ENCODE data around the gene IL5.
A peak's percentile ranks its signal among the peaks of the same experiment; 100 is the strongest.

Gene IL5

GRCh38 chr5:132496631-132497487, 46.5 kb downstream of the IL5 start:
- Histone ChIP-seq H3K27me3 (ENCODE audit: control insufficient read depth, insufficient read depth, low read length) (no peaks in the 10 kb centered on the region), H3K9me3 (replicated peaks; ENCODE audit: low read length) (no peaks in the 10 kb centered on the region), H3K9ac (ENCODE audit: low read depth, low read length) (peak overlapping the region; percentile 79), H3K4me1 (ENCODE audit: control insufficient read depth, insufficient read depth, low read length) (peaks cover 31% of the 10 kb centered on the region), H3K4me2 (ENCODE audit: low read length) (peak overlapping the region; percentile 95), H3K4me3 (ENCODE audit: low read length) (peak overlapping the region; percentile 78), H3K36me3 (ENCODE audit: insufficient read depth, low read length) (no peaks in the 10 kb centered on the region)

DNA sequence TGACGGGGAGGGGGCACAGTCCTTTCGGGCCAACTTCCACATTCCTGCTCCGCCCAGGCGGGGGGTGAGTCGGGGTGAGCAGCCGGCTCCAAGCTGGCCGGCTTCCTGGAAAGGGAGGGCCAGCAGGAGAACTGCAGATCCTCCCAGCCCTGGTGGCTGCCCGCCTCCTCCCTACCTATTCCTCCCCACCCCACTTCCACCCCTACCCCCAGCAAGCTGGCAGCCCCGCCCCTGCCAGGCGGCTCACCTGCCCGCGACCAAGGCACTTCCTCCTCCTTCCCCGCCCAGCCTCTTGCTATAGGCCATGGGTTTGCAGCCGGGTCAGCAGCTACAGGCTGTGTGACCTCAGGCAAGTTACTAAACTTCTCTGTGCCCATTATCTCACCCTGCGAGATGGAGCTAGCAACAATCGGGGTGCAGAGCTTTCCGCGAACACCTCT, 47.1 kb downstream of the IL5 start:
- H3K4me1 ChIP-seq (ENCODE audit: control insufficient read depth, insufficient read depth, low read length) = peaks cover 33% of the 10 kb centered on the region
- H3K9ac ChIP-seq (ENCODE audit: low read depth, low read length) = peak overlapping the region; percentile 79
- no peaks in the 10 kb centered on the region for H3K36me3 ChIP-seq (ENCODE audit: insufficient read depth, low read length)
- H3K27me3 ChIP-seq (ENCODE audit: control insufficient read depth, insufficient read depth, low read length) = no peaks in the 10 kb centered on the region
- H3K4me2 ChIP-seq (ENCODE audit: low read length) = peak overlapping the region; percentile 95
- no peaks in the 10 kb centered on the region for H3K9me3 ChIP-seq (replicated peaks; ENCODE audit: low read length)
- peak overlapping the region; percentile 78 for H3K4me3 ChIP-seq (ENCODE audit: low read length)

DNA sequence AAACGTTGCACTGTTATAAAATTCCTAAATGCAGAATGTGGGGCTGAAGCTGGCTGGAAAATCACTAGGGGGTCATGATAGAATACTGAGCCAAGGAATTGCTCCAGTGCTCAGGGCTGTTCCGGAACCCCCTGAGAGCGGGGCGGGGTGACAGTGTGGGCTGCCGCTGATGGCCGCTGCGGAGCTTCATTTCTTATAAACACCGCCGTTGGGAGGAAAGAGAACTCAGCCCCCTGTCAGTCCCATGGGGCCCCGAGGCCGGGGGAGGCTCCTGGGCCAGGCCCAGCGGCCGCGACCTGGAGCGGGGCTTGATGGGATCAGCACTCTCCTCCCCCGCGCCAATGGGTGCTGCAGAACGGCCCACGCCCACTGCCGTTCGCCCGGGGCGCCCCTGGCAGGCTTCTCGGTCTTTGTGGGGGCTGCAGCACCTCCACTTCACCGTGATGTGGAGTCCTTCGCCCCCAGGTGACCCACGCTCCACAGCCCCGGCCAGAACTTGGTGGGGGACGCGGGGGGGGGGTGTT, 47.6 kb downstream of the IL5 start:
- Histone ChIP-seq H3K9me3 (replicated peaks; ENCODE audit: low read length) (no peaks in the 10 kb centered on the region), H3K36me3 (ENCODE audit: insufficient read depth, low read length) (no peaks in the 10 kb centered on the region), H3K4me1 (ENCODE audit: control insufficient read depth, insufficient read depth, low read length) (peaks cover 36% of the 10 kb centered on the region), H3K9ac (ENCODE audit: low read depth, low read length) (peak overlapping the region; percentile 65), H3K27me3 (ENCODE audit: control insufficient read depth, insufficient read depth, low read length) (no peaks in the 10 kb centered on the region), H3K4me2 (ENCODE audit: low read length) (peak overlapping the region; percentile 95), H3K4me3 (ENCODE audit: low read length) (peak overlapping the region; percentile 78)

- no peak overlapping the region for H3K4me2 ChIP-seq (ENCODE audit: low read length)
- no peak overlapping the region for H3K9ac ChIP-seq (ENCODE audit: low read depth, low read length)
- H3K4me1 ChIP-seq (ENCODE audit: control insufficient read depth, insufficient read depth, low read length) = peaks cover 46% of the 10 kb centered on the region
- no peaks in the 10 kb centered on the region for H3K36me3 ChIP-seq (ENCODE audit: insufficient read depth, low read length)
- no peaks in the 10 kb centered on the region for H3K27me3 ChIP-seq (ENCODE audit: control insufficient read depth, insufficient read depth, low read length)
- no peaks in the 10 kb centered on the region for H3K9me3 ChIP-seq (replicated peaks; ENCODE audit: low read length)
- H3K4me3 ChIP-seq (ENCODE audit: low read length) = no peak overlapping the region
Measured at GRCh38 chr5:132493821-132494220, 49.5 kb downstream of the IL5 start.

GRCh38 chr5:132493241-132493640, 50.1 kb downstream of the IL5 start:
- H3K9ac ChIP-seq (ENCODE audit: low read depth, low read length) = no peak overlapping the region
- H3K36me3 ChIP-seq (ENCODE audit: insufficient read depth, low read length) = peaks cover 4% of the 10 kb centered on the region
- H3K4me2 ChIP-seq (ENCODE audit: low read length) = no peak overlapping the region
- peaks cover 41% of the 10 kb centered on the region for H3K4me1 ChIP-seq (ENCODE audit: control insufficient read depth, insufficient read depth, low read length)
- no peaks in the 10 kb centered on the region for H3K27me3 ChIP-seq (ENCODE audit: control insufficient read depth, insufficient read depth, low read length)
- H3K9me3 ChIP-seq (replicated peaks; ENCODE audit: low read length) = no peaks in the 10 kb centered on the region
- H3K4me3 ChIP-seq (ENCODE audit: low read length) = no peak overlapping the region

- Histone ChIP-seq H3K27me3 (ENCODE audit: control insufficient read depth, insufficient read depth, low read length) (no peaks in the 10 kb centered on the region), H3K4me1 (ENCODE audit: control insufficient read depth, insufficient read depth, low read length) (peaks cover 34% of the 10 kb centered on the region), H3K4me2 (ENCODE audit: low read length) (no peak overlapping the region), H3K9me3 (replicated peaks; ENCODE audit: low read length) (no peaks in the 10 kb centered on the region), H3K4me3 (ENCODE audit: low read length) (no peak overlapping the region), H3K36me3 (ENCODE audit: insufficient read depth, low read length) (peaks cover 8% of the 10 kb centered on the region), H3K9ac (ENCODE audit: low read depth, low read length) (no peak overlapping the region)
Measured at GRCh38 chr5:132492386-132493125, 50.8 kb downstream of the IL5 start.

Data from skeletal muscle satellite cell (primary cell).